Liver (tissue), 3 donors: ENCODE measurements around the gene TAAR2.

Source experiments
- CTCF ChIP-seq: fragments of 150-350 bp; IDR thresholded peaks from 2 replicates; pipeline ENCODE4 v1.5.1; 2017; ENCODE audit warnings: improper control_type of control experiment, low read depth, low read length; ENCODE audit not compliant: missing input control
- EGR1 ChIP-seq, 2 donors: IDR thresholded peaks; 2 replicates each; pipeline ENCODE4 v1.6.1; 2016 to 2018; ENCODE audit warnings: antibody characterized with exemption in 2 of 2, low read depth in 2 of 2
- GABPA ChIP-seq, 2 donors: IDR thresholded peaks in 1 of 2; conservative IDR thresholded peaks in 1 of 2; 2 replicates each; pipeline ENCODE4 v1.6.1; 2016; ENCODE audit warnings: antibody characterized with exemption in 2 of 2, mild to moderate bottlenecking in 1 of 2, moderate library complexity in 1 of 2
- HNF4A ChIP-seq, 2 donors: conservative IDR thresholded peaks; 2 replicates each; pipeline ENCODE4 v1.6.1; 2016; ENCODE audit warnings: antibody characterized with exemption in 2 of 2, mild to moderate bottlenecking in 2 of 2
- MAX ChIP-seq: IDR thresholded peaks from 2 replicates; pipeline ENCODE4 v1.6.1; 2016; ENCODE audit warnings: antibody characterized with exemption
- NR2F2 ChIP-seq: IDR thresholded peaks from 2 replicates; pipeline ENCODE4 v1.6.1; 2016; ENCODE audit warnings: antibody characterized with exemption
- RAD21 ChIP-seq, 2 donors: IDR thresholded peaks; 2 replicates each; pipeline ENCODE4 v1.6.1; 2016; ENCODE audit warnings: antibody characterized with exemption in 2 of 2, mild to moderate bottlenecking in 2 of 2
- REST ChIP-seq: IDR thresholded peaks from 2 replicates; pipeline ENCODE4 v1.6.1; 2016; ENCODE audit warnings: antibody characterized with exemption, mild to moderate bottlenecking
- RXRA ChIP-seq, 2 donors: IDR thresholded peaks; 2 replicates each; pipeline ENCODE4 v1.6.1; 2017 to 2018; ENCODE audit warnings: antibody characterized with exemption in 2 of 2, mild to moderate bottlenecking in 1 of 2
- SP1 ChIP-seq: IDR thresholded peaks from 2 replicates; pipeline ENCODE4 v1.6.1; 2018; ENCODE audit warnings: antibody characterized with exemption, mild to moderate bottlenecking
- TAF1 ChIP-seq: conservative IDR thresholded peaks from 2 replicates; pipeline ENCODE4 v1.6.1; 2016; ENCODE audit warnings: antibody characterized with exemption, mild to moderate bottlenecking
- YY1 ChIP-seq: IDR thresholded peaks from 2 replicates; pipeline ENCODE4 v1.6.1; 2016; ENCODE audit warnings: antibody characterized with exemption, mild to moderate bottlenecking
- ZBTB33 ChIP-seq: IDR thresholded peaks from 2 replicates; pipeline ENCODE4 v1.6.1; 2016; ENCODE audit warnings: antibody characterized with exemption
- donor health status: healthy.
- donor health status: healthy.

GRCh38 chr6:132623106-132623845, 799 bp downstream of the TAAR2 start:
- TF ChIP-seq CTCF (no peak), REST (no peak), EGR1 (IDR thresholded peaks at IDR 0.05; ENCODE audit: low read depth in 2 of 2) (no peak), HNF4A (conservative IDR thresholded peaks at IDR 0.05) (no peak), MAX (no peak), SP1 (no peak), TAF1 (no peak), RXRA (IDR thresholded peaks at IDR 0.05) (no peak), NR2F2 (no peak), ZBTB33 (no peak), RAD21 (IDR thresholded peaks at IDR 0.05) (no peak), YY1 (no peak), GABPA (IDR thresholded peaks at IDR 0.05 in 1 of 2, conservative IDR thresholded peaks at IDR 0.05 in 1 of 2) (no peak)
